WTC11 (cell line): Measurements from ENCODE around the gene PKIB. TPM values are rescaled to one million over a fixed set of nuclear protein-coding genes. Genes with fewer than 3 reads are reported as not detected.

Experiments
- ATAC-seq: fragments of 200-7000 bp; cut with Tn5 transposase; 2 replicates; pipeline ENCODE4 v1.10.0; 2021; ENCODE audit warnings: mild to moderate bottlenecking, moderate library complexity
- CTCF ChIA-PET: fragments of 300-600 bp; sonication (Branson Sonifier 250); formaldehyde crosslinking; loops from one replicate; lab custom pipeline; 2021; ENCODE audit warnings: antibody characterized with exemption; lab: Charles Lee
- POLR2A ChIA-PET: fragments of 350-600 bp; sonication (Branson Sonifier 250); formaldehyde crosslinking; loops from one replicate; lab custom pipeline; 2021; ENCODE audit warnings: antibody characterized with exemption; lab: Charles Lee
- DNase-seq: peaks from one replicate; pipeline ENCODE4 v3.0.0; 2021; ENCODE audit warnings: low spot score
- H3K27ac Mint-ChIP-seq: 2 replicates; pipeline ENCODE4 v1.8.0; 2021; ENCODE audit warnings: mixed read lengths
- H3K27me3 Mint-ChIP-seq: 2 replicates; pipeline ENCODE4 v1.8.0; 2021; ENCODE audit warnings: low read depth, mild to moderate bottlenecking, moderate library complexity, mixed read lengths
- H3K36me3 Mint-ChIP-seq: 2 replicates; pipeline ENCODE4 v1.8.0; 2021; ENCODE audit warnings: mixed read lengths
- H3K4me1 Mint-ChIP-seq: 2 replicates; pipeline ENCODE4 v1.8.0; 2022; ENCODE audit warnings: mixed read lengths
- H3K4me3 Mint-ChIP-seq: 2 replicates; pipeline ENCODE4 v1.8.0; 2021; ENCODE audit warnings: mild to moderate bottlenecking, moderate library complexity, mixed read lengths
- H3K9me3 Mint-ChIP-seq: 2 replicates; pipeline ENCODE4 v1.8.0; 2021; ENCODE audit warnings: mixed read lengths
- AFF4 ChIP-seq: sonication (generic); formaldehyde crosslinking; IDR thresholded peaks from 2 replicates; pipeline ENCODE4 v1.8.1; 2023; ENCODE audit warnings: mild to moderate bottlenecking, missing genetic modification reagents, borderline replicate concordance
- ARID4B ChIP-seq: sonication (generic); formaldehyde crosslinking; IDR thresholded peaks from 2 replicates; pipeline ENCODE4 v1.8.0; 2023; ENCODE audit warnings: missing genetic modification reagents, mild to moderate bottlenecking, borderline replicate concordance
- ATF2 ChIP-seq: sonication (generic); formaldehyde crosslinking; IDR thresholded peaks from 2 replicates; pipeline ENCODE4 v1.8.1; 2022; ENCODE audit warnings: low read depth, missing genetic modification reagents, borderline replicate concordance
- ELF4 ChIP-seq: sonication (generic); formaldehyde crosslinking; IDR thresholded peaks from 2 replicates; pipeline ENCODE4 v1.8.1; 2022; ENCODE audit warnings: low read depth, mild to moderate bottlenecking, moderate library complexity, missing genetic modification reagents
- EMX1 ChIP-seq: fragments of 250-450 bp; sonication (Bioruptor Pico); IDR thresholded peaks from 2 replicates; pipeline ENCODE4 v1.8.0; 2021; ENCODE audit warnings: mild to moderate bottlenecking
- FOXJ3 ChIP-seq: sonication (generic); formaldehyde crosslinking; IDR thresholded peaks from 2 replicates; pipeline ENCODE4 v1.9.0; 2021; ENCODE audit warnings: missing genetic modification reagents, mild to moderate bottlenecking, borderline replicate concordance
- FOXP1 ChIP-seq: sonication (generic); formaldehyde crosslinking; IDR thresholded peaks from 2 replicates; pipeline ENCODE4 v1.8.0; 2022; ENCODE audit warnings: missing genetic modification reagents, mild to moderate bottlenecking, moderate library complexity, borderline replicate concordance
- HMGXB4 ChIP-seq: sonication (generic); formaldehyde crosslinking; IDR thresholded peaks from 2 replicates; pipeline ENCODE4 v1.8.1; 2023; ENCODE audit warnings: mild to moderate bottlenecking, moderate library complexity, missing genetic modification reagents
- NFATC4 ChIP-seq: fragments of 250-450 bp; sonication (Bioruptor Pico); IDR thresholded peaks from 2 replicates; pipeline ENCODE4 v1.9.0; 2021; ENCODE audit warnings: mild to moderate bottlenecking
- PRDM15 ChIP-seq: sonication (generic); formaldehyde crosslinking; IDR thresholded peaks from 2 replicates; pipeline ENCODE4 v1.8.0; 2022; ENCODE audit warnings: missing genetic modification reagents
- TCF7 ChIP-seq: sonication (generic); formaldehyde crosslinking; IDR thresholded peaks from 2 replicates; pipeline ENCODE4 v1.8.0; 2022; ENCODE audit warnings: mild to moderate bottlenecking, low read depth, missing genetic modification reagents, moderate library complexity
- TEAD1 ChIP-seq: sonication (generic); formaldehyde crosslinking; IDR thresholded peaks from 2 replicates; pipeline ENCODE4 v1.8.0; 2022; ENCODE audit warnings: mild to moderate bottlenecking, missing genetic modification reagents
- TEAD4 ChIP-seq: sonication (generic); formaldehyde crosslinking; IDR thresholded peaks from 2 replicates; pipeline ENCODE4 v1.8.0; 2022; ENCODE audit warnings: mild to moderate bottlenecking, missing genetic modification reagents
- USF1 ChIP-seq: sonication (generic); formaldehyde crosslinking; IDR thresholded peaks from 2 replicates; pipeline ENCODE4 v1.8.0; 2022; ENCODE audit warnings: mild to moderate bottlenecking, missing genetic modification reagents
- USF2 ChIP-seq: sonication (generic); formaldehyde crosslinking; IDR thresholded peaks from 2 replicates; pipeline ENCODE4 v1.8.1; 2023; ENCODE audit warnings: mild to moderate bottlenecking, missing genetic modification reagents, moderate library complexity
- ZNF416 ChIP-seq: fragments of 250-450 bp; sonication (Bioruptor Pico); IDR thresholded peaks from 2 replicates; pipeline ENCODE4 v1.9.0; 2021; ENCODE audit warnings: mild to moderate bottlenecking, inconsistent platforms
- ZNF671 ChIP-seq: fragments of 250-450 bp; sonication (Bioruptor Pico); IDR thresholded peaks from 2 replicates; pipeline ENCODE4 v1.8.0; 2021; ENCODE audit warnings: mild to moderate bottlenecking
- total RNA-seq: library from RNA; stranded (reverse); gene quantifications from 3 replicates; pipeline ENCODE4 v1.2.3, GENCODE V29; 2021

Gene PKIB
- total RNA-seq, 1 experiment from 2014 or later: 26.4 TPM

- TF ChIP-seq FOXP1 (CRISPR knock-in tag): no peak
- no peak for TF ChIP-seq HMGXB4 (CRISPR knock-in tag)
- no peak for TF ChIP-seq ARID4B (CRISPR knock-in tag)
- no peak for TF ChIP-seq TCF7 (CRISPR knock-in tag)
These were observed 2.6 kb downstream of the PKIB start (continued) for GRCh38 chr6:122612838-122613237.

GRCh38 chr6:122614303-122614702 is 4.1 kb downstream of the PKIB start:
- ChIA-PET POLR2A (no interaction called here), CTCF (no interaction called here)
- no peak overlapping the region for H3K27ac Mint-ChIP-seq
- no peak overlapping the region for H3K4me3 Mint-ChIP-seq
- H3K36me3 Mint-ChIP-seq: no peaks in the 10 kb centered on the region
- H3K4me1 Mint-ChIP-seq: peaks cover 12% of the 10 kb centered on the region
- H3K9me3 Mint-ChIP-seq: no peaks in the 10 kb centered on the region; the same call in 1 of the 2 replicates
- peaks cover 30% of the 10 kb centered on the region for H3K27me3 Mint-ChIP-seq
- DNase-seq: no peak
- no peak for ATAC-seq
- no peak for TF ChIP-seq ATF2
- TF ChIP-seq ZNF416 (CRISPR knock-in tag): no peak
- TF ChIP-seq HMGXB4 (CRISPR knock-in tag): no peak
- TF ChIP-seq TEAD1 (CRISPR knock-in tag): no peak
- no peak for TF ChIP-seq EMX1 (CRISPR knock-in tag)
- no peak for TF ChIP-seq ZNF671 (CRISPR knock-in tag)
- TF ChIP-seq USF2 (CRISPR knock-in tag): no peak
- TF ChIP-seq PRDM15 (CRISPR knock-in tag): no peak
- no peak for TF ChIP-seq NFATC4 (CRISPR knock-in tag)
- no peak for TF ChIP-seq AFF4 (CRISPR knock-in tag)
- TF ChIP-seq FOXJ3 (CRISPR knock-in tag): no peak
- TF ChIP-seq TEAD4 (CRISPR knock-in tag): no peak
- no peak for TF ChIP-seq USF1 (CRISPR knock-in tag)
- no peak for TF ChIP-seq ELF4 (CRISPR knock-in tag)
